Panc1 (cell line): ENCODE measurements around the gene DUSP15. TPM values are rescaled to one million over a fixed set of nuclear protein-coding genes. Genes with fewer than 3 reads are reported as not detected.

Source experiments
- ATAC-seq: fragments of 200-7000 bp; cut with Tn5 transposase; 2 replicates; pipeline ENCODE4 v1.9.1; 2020; ENCODE audit warnings: mild to moderate bottlenecking, moderate library complexity
- BruUV-seq: library from RNA; stranded (reverse); fragments of 400-500 nt; replicated peaks from 2 replicates; lab custom pipeline; 2021; lab: Mats Ljungman, UMichigan
- CTCF ChIA-PET: fragments of 300-600 bp; sonication (Branson Sonifier 250); formaldehyde crosslinking; loops from one replicate; lab custom pipeline; 2022; ENCODE audit warnings: antibody characterized with exemption; lab: Charles Lee
- POLR2A ChIA-PET: fragments of 300-600 bp; sonication (Branson Sonifier 250); formaldehyde crosslinking; loops from one replicate; lab custom pipeline; 2022; ENCODE audit warnings: antibody characterized with exemption; lab: Charles Lee
- DNase-seq: peaks from one replicate; pipeline ENCODE4 v3.0.0-alpha.2; 2010; ENCODE audit warnings: low read depth, low spot score
- H3K27ac ChIP-seq: 2 replicates; pipeline ENCODE4 v1.5.1; 2011; ENCODE audit warnings: mild to moderate bottlenecking, low read length, inconsistent platforms
- H3K27me3 ChIP-seq: fragments of 200-500 bp; sonication (Bioruptor generic); 2 replicates; pipeline ENCODE4 v1.6.0; 2014; ENCODE audit warnings: low read length, inconsistent platforms; ENCODE audit not compliant: control insufficient read depth, insufficient read depth
- H3K36me3 ChIP-seq: fragments of 200-500 bp; sonication (Bioruptor generic); 2 replicates; pipeline ENCODE4 v1.5.1; 2014; ENCODE audit warnings: inconsistent platforms, mild to moderate bottlenecking, low read length, moderate library complexity; ENCODE audit not compliant: control insufficient read depth, insufficient read depth
- H3K4me1 ChIP-seq: 2 replicates; pipeline ENCODE4 v1.5.1; 2011; ENCODE audit warnings: inconsistent platforms, mild to moderate bottlenecking, low read length, moderate library complexity; ENCODE audit not compliant: control insufficient read depth, insufficient read depth
- H3K4me3 ChIP-seq, 2 experiments: 2 replicates each; pipeline ENCODE4 v1.5.1; 2011 to 2012; ENCODE audit warnings: low read depth in 2 of 2, low read length in 2 of 2, mild to moderate bottlenecking in 2 of 2, inconsistent platforms in 1 of 2, moderate library complexity in 1 of 2
- H3K9me3 ChIP-seq: fragments of 200-500 bp; sonication (Bioruptor generic); 2 replicates; pipeline ENCODE4 v1.5.1; 2014; ENCODE audit warnings: low read depth, mild to moderate bottlenecking, inconsistent platforms, low read length, moderate library complexity; ENCODE audit not compliant: control insufficient read depth, insufficient read depth
- CTCF ChIP-seq: fragments of 450-650 bp; IDR thresholded peaks from 2 replicates; pipeline ENCODE4 v1.5.1; 2017; ENCODE audit warnings: mild to moderate bottlenecking
- POLR2AphosphoS5 ChIP-seq: IDR thresholded peaks from 2 replicates; pipeline ENCODE4 v1.6.1; 2012; ENCODE audit warnings: mild to moderate bottlenecking, low read depth, low read length, moderate library complexity
- REST ChIP-seq, 2 experiments: IDR thresholded peaks; 2 replicates each; pipeline ENCODE4 v1.6.1; 2011 to 2012; ENCODE audit warnings: low read depth in 2 of 2, control low read depth in 1 of 2, low read length in 1 of 2, mild to moderate bottlenecking in 1 of 2, moderate library complexity in 1 of 2; ENCODE audit not compliant: insufficient read depth in 1 of 2
- SIN3A ChIP-seq: IDR thresholded peaks from 2 replicates; pipeline ENCODE4 v1.6.1; 2012; ENCODE audit warnings: low read depth, mild to moderate bottlenecking, low read length, moderate library complexity, borderline replicate concordance; ENCODE audit not compliant: insufficient read depth
- TCF7L2 ChIP-seq: IDR thresholded peaks from 2 replicates; pipeline ENCODE4 v1.6.1; 2011; ENCODE audit warnings: mild to moderate bottlenecking, low read depth, low read length, inconsistent platforms
- in situ Hi-C: cut with HindIII; loops from 2 replicates; pipeline ENCODE4 v1.10.0; 2016; ENCODE audit warnings: low sequenced_read_pairs, low pct_unique_long_range_greater_than_20kb
- intact Hi-C: fragments of 100-400 bp; cut with micrococcal nuclease; formaldehyde crosslinking; loops from one replicate; pipeline ENCODE4 v1.10.0; 2022; ENCODE audit not compliant: unreplicated experiment
- total RNA-seq: library from RNA; stranded (reverse); gene quantifications from one replicate; pipeline ENCODE4 v1.2.1, GENCODE V29; 2021; ENCODE audit not compliant: unreplicated experiment

DUSP15 gene
- total RNA-seq, 1 experiment from 2014 or later = 23.6 TPM

DNA sequence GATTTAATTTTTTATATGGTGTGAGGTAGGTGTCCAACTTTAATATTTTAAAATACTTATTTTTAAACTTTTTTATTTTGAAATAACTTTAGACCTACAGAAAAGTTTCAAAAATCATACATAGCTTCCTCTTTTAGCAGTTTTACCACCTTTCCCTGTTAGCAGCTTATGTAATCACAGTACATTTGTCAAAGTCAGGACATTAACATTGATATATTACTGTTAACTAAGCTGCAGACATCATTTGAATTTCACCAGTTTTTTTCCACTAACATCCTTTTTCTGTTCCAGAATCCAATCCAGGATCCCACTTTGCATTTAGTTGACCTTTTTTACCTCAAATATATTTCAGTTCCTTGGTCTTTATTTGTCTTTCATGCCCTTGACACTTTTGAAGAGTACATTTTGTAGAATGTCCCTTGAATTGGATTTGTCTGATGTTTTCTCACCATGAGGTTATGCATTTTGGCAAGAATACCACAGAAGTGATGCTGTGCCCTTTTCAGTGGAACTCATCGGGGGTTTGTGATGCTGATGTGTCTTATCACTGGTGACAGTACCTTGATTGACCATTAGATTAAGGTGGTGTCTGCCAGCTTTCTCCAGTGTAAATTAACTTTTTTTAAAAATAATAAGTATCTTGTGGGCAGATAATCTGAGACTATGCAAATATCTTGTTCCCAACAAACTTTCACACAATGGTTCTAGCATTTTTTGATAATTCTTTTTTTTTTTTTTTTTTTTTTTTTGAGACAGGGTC, 33.5 kb upstream of the DUSP15 start:
- POLR2A ChIA-PET = no interaction called here
- CTCF ChIA-PET = no interaction called here
- in situ Hi-C loops = no loop called here

DNA sequence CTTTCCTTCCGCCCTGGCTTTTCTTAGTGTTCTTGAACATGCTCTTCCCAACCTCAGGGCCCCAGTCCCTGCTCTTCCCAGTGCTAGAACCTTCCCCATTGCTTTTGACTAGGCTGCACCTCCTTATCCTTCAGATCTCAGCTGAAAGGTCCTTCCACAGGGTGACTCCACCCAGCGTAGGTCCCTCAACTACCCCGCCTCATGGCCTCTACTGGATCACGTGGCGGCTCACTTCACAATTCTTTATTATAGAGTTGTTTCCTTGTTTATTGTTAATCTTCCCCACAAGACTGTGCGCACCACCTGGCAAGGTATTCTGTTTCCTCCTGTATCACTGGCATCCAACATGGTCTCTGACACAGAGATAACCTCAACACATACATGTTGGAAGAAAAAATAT, 31.3 kb upstream of the DUSP15 start:
- Histone ChIP-seq H3K27me3 (no peaks in the 10 kb centered on the region), H3K9me3 (no peaks in the 10 kb centered on the region), H3K4me1 (no peaks in the 10 kb centered on the region), H3K27ac (no peak overlapping the region), H3K4me3 (no peak overlapping the region), H3K36me3 (no peaks in the 10 kb centered on the region)
- DNase-seq (no peak), ATAC-seq (no peak)
- intact Hi-C loops = no loop called here
- TF ChIP-seq SIN3A (no peak), CTCF (no peak), REST (IDR thresholded peaks at IDR 0.05; ENCODE audit: insufficient read depth in 1 of 2, low read depth in 2 of 2, low read length in 1 of 2) (no peak), TCF7L2 (no peak)
- ChIA-PET CTCF (no interaction called here), POLR2A (no interaction called here)
- in situ Hi-C loops = no loop called here
- BruUV-seq = no TSS peak

More for the DNA sequence above, 33.5 kb upstream of the DUSP15 start:
- Histone ChIP-seq H3K27me3 (no peaks in the 10 kb centered on the region), H3K9me3 (no peaks in the 10 kb centered on the region), H3K36me3 (no peaks in the 10 kb centered on the region), H3K4me3 (no peak overlapping the region), H3K4me1 (no peaks in the 10 kb centered on the region), H3K27ac (no peak overlapping the region)
- intact Hi-C loops = no loop called here
- DNase-seq (no peak), ATAC-seq (no peak)
- no TSS peak for BruUV-seq
- TF ChIP-seq TCF7L2 (no peak), SIN3A (no peak)

- no peak overlapping the region for H3K27ac ChIP-seq
- DNase-seq (no peak), ATAC-seq (no peak)
- no peaks in the 10 kb centered on the region for H3K27me3 ChIP-seq
- H3K36me3 ChIP-seq = no peaks in the 10 kb centered on the region
- no TSS peak for BruUV-seq
- no peaks in the 10 kb centered on the region for H3K9me3 ChIP-seq
- H3K4me1 ChIP-seq = no peaks in the 10 kb centered on the region
- TF ChIP-seq POLR2AphosphoS5 (no peak), SIN3A (no peak), CTCF (no peak), REST (IDR thresholded peaks at IDR 0.05; ENCODE audit: insufficient read depth in 1 of 2, low read depth in 2 of 2, low read length in 1 of 2) (no peak), TCF7L2 (no peak)
- ChIA-PET CTCF (no interaction called here), POLR2A (no interaction called here)
- H3K4me3 ChIP-seq = no peak overlapping the region
- in situ Hi-C loops = no loop called here
- intact Hi-C loops = no loop called here
Observed at GRCh38 chr20:31897541-31897940, 27.2 kb upstream of the DUSP15 start.
